NCI-H526 treated with DMSO at 0.1 percent for 48 hours (cell line): ENCODE data around the gene NVL.

Experiments used
- DNase-seq: peaks from one replicate; lab custom pipeline; 2025; lab: John Stamatoyannopoulos, UW

The NVL gene

GRCh38 chr1:224276771-224277487 is 53.0 kb downstream of the NVL start:
- no peak for DNase-seq

GRCh38 chr1:224274970-224275626 is 54.9 kb downstream of the NVL start:
- no peak for DNase-seq

- DNase-seq, result no peak
Observed at GRCh38 chr1:224273641-224274040, 56.3 kb downstream of the NVL start.

DNA sequence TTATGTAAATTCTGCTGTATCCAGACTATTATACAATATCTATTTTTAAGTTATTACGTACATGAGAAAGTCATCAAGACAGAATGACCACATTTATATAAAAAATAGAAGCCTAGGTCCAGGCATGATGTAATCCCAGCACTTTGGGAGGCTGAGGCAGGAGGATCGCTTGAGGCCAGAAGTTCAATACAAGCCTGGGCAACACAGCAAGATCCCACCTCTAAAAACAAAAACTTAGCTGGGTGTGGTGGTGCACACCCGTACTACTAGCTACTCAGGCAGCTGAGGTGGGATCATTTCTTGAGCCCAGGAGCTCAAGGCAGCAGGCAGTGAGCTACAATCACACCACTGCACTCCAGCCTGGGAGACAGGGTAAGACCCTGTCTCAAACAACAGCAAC is 58.9 kb downstream of the NVL start:
- DNase-seq, result no peak

GRCh38 chr1:224267925-224268324 is 62.0 kb downstream of the NVL start:
- no peak for DNase-seq

DNA sequence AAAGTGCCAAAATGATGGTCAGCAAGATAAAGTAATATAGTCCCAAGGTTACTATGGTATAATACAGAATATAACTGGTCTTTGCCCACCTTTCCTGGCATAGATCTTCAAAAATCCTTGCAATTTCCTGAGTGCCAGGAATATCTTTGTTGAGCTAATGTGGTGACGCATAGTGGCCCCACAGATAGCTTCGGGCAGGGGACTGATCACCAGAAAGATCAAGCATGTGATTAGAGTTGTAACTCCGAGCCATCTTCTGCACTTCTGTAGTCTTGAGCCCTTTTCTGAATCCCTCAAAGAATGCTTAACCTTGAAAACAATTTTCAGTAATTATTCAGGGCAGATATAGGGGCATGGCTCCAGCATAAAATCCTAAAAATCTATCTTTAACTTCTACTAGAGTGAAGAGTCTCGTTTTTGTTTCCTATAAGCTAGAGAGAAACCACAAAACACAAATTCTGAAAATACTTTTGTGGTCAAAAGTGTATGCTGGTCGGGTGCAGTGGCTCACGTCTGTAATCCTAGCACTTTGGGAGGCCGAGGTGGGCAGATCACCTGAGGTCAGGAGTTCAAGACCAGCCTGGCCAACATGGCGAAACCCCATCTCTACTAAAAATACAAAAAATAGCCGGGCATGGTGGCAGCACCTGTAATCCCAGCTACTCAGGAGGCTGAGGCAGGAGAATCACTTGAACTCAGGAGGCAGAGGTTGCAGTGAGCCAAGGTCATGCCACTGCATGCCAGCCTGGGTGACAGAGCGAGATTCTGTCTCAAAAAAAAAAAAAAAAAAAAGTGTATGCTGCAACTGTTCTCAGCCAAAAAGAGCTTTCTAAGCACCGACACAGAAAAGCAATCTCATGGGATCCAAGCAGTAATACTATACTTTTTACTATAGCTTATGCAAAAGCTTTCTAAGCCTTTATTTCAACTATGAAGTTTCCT is 62.8 kb downstream of the NVL start:
- no peak for DNase-seq

DNA sequence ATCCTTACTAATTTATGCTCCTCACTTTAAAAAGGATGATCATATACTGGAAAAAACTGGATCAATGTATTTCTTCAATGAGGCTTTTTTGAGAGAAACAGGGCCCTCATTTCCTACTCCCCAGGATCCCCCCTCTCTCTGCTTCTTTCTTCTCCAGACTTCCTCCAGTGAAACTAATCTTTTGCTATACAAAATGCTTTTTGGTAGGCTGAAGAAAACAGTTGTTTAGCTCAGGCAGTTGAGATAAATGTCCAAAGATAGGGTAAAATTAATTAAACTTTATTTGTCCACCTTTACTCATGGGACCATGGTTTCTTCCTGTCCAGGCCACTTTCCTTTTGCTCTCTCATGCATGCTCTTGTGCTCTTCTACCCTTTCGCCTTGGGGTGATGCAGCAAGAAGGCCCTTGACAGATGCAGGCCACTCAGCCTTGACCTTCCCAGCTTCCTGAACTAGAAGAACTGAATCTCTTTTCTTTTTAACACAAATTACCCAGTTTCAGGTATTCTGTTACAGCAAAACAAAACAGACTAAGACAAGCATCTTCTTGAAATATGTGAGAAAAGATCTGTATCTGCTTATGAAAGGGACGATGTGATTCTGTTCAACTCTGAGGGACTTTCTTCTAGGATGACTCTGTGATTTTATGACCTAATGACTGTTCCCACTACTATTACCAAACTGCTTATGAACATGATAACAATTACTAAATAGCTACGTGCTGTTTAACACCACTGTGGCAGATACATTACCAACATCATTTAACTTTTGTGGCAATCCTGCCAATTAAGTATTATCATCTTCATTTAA is 63.7 kb downstream of the NVL start:
- DNase-seq, result no peak

- DNase-seq, result no peak
Observed at GRCh38 chr1:224264321-224264720, 65.7 kb downstream of the NVL start.

DNA sequence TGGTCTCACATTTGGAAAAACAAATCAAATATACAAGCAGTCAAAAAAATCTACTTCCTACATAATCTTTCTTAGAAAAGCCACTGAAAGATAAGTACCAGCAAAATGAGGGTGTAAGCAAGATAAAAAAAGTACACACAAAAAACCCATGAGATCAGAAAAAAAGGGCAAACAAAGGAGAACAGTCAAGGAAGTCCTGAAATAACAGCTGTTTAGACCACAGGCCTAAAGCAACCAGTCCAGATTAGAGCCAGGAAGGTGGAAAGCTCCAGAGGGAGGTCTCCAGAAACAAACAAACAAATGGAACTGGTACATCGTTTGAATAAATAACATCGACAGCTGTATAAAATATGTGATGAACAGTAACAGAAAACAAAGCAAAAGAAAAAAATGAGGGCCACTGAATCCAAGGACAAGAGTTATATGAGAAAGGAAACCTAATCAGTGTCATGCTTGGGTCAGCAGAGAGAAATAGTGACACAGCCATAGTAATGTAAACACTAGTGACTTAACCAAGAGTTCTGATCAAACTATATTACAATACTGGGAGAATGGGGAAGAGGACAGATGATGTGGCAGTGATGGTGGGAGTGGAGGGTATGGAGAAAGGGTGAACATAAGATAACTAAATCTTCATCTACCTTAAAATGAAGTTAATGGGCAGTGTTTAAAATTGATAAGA is 67.5 kb downstream of the NVL start:
- DNase-seq, result no peak

- DNase-seq, result no peak
Observed at GRCh38 chr1:224259986-224260385, 70.0 kb downstream of the NVL start.

- DNase-seq, result no peak
Observed at GRCh38 chr1:224258351-224258750, 71.6 kb downstream of the NVL start.

DNA sequence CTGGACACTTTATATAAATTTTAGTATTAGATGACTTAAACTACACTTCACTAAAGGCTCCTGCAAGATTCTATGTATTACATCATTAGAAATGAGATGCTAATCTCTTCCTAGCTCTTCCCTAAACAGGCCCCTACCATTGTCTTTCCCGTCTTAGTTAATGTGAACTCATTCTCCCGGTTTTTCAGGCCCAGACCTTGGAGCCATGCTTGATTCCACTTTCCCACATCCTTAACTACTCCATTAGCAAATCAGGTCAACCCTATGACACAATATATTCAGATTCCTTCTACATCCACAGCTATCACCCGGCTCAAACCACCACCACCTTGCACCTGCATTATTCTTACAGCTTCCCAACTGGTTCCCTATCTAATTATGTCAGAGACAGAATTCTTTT is 73.3 kb downstream of the NVL start:
- no peak for DNase-seq

DNA sequence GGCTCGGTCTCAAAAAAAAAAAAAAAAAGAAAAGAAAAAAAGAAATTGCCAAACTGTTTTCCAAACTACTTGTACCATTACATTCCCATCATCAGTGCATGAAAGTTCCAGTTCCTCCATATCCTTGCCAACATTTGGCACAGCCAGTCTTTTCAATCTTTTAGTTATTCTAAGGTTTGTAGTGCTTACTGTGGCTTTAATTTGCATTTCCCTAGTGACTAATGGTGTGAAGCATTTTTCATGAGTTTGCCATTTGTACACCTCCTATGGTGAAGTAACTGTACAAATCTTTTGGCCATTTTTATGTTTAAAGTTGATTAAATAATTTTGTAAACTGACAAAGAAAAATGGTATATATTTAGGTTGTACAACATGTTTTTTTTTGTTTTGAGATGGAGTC is 76.3 kb downstream of the NVL start:
- no peak for DNase-seq

DNA sequence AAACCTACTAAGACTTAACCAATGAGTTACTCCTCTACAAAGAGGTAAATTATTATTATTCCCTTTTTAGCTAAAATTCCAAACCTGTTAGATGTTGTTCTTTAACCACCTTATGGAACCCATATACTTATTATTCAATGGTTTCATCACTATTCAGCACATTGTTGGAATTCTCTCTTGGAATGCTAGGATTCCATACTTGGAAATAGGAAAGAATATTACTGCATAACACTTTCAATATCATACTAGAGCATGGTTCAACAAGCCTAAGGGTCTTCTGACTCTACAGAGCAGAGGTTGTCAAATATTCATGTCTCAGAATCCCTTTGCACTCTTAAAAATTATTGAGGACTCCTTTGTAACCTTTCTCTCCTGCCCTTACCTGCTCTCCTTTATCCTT is 77.5 kb downstream of the NVL start:
- DNase-seq, result no peak

GRCh38 chr1:224251741-224252146 is 78.2 kb downstream of the NVL start:
- DNase-seq, result no peak

- DNase-seq, result no peak
Observed at GRCh38 chr1:224245188-224245587, 84.8 kb downstream of the NVL start.

DNA sequence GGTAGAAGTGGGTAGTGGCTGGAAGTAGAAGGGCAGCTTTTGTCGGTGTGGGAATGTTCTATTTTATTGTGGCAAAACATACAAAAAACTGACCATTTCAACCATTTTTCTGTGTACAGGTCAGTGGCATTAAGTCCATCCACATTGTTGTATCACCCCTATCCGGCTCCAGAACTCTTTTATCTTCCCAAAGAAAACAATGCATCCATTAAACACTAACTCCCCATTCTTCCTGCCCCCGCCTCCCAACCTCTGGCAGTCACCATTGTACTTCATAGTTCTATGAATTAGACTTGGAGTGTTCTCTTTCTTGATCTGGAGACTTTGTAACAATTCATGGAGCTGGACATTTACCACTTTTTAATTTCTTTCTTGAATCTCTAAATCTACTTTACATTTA is 91.2 kb downstream of the NVL start:
- DNase-seq, result no peak

- DNase-seq, result no peak
Observed at GRCh38 chr1:224238212-224238611, 91.8 kb downstream of the NVL start.

DNA sequence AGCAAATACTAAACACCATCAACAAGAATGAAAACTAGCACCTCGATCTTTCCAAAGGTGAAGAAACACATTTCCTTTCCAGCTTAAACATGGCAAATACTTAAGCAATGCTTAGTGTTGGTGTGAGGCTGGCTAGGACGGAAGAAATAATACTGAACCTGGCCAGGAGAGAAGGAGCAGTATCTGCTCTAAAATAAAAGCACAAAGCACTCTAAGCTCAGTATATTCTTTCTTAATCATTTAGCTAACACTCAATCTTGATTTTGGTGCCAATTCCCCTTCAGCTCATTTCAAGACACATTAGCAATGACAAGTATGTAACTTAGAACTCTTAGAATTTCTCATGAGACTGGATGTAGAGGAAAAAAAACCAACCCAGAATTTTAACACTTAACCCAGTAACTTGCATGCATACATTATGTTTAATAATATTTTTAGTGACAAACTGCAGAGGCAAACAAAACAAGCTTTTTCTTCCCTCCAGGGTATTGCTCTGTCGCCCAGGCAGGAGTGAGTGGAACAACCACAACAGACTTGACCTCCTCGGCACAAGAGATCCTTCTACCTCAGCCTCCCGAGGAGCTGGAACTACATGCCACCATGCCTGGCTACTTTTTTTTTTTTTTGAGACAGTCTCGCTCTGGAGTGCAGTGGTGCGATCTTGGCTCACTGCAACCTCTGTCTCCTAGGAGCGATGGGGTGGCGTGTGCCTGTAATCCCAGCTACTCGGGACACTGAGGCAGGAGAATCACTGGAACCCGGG is 92.7 kb downstream of the NVL start:
- DNase-seq, result no peak

DNA sequence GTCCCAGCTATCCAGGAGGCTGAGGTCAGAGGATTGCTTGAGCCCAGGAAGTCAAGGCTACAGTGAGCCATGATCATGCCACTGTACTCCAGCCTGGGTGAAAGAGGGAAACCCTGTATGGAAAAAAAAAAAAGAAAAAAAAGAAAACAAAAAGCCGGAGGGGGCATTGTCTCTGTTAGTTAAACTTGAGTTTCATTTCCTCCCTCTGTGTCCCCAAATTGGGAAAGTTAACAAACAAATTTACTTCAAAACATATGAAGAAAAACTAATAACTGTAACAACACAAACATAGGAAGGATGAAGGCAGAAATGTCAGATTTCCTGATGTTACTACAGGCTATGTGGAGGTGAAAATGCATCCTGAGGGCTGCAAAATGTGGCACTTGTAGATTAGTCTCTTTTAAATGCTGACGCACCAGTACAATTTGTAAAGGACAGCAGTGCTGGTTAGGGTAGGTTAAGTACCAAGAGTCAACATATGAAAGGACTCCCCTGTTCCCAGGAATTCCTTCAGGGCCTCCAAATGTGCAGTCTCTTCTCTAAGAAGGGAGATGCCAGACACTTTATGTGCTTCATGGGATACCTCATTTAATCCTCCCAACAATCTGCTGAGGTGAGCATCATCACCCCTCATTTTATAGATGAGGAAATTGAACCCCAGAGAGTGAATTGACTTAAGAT is 94.0 kb downstream of the NVL start:
- no peak for DNase-seq
